VCaP (cell line): ENCODE results near the gene MORN1.

Source experiments
- H3K27ac ChIP-seq: fragments of 450-650 bp; 2 replicates; pipeline ENCODE4 v1.5.1; 2017
- CTCF ChIP-seq: fragments of 450-650 bp; conservative IDR thresholded peaks from 2 replicates; pipeline ENCODE4 v1.5.1; 2017; ENCODE audit warnings: mild to moderate bottlenecking, moderate library complexity

MORN1 gene

DNA sequence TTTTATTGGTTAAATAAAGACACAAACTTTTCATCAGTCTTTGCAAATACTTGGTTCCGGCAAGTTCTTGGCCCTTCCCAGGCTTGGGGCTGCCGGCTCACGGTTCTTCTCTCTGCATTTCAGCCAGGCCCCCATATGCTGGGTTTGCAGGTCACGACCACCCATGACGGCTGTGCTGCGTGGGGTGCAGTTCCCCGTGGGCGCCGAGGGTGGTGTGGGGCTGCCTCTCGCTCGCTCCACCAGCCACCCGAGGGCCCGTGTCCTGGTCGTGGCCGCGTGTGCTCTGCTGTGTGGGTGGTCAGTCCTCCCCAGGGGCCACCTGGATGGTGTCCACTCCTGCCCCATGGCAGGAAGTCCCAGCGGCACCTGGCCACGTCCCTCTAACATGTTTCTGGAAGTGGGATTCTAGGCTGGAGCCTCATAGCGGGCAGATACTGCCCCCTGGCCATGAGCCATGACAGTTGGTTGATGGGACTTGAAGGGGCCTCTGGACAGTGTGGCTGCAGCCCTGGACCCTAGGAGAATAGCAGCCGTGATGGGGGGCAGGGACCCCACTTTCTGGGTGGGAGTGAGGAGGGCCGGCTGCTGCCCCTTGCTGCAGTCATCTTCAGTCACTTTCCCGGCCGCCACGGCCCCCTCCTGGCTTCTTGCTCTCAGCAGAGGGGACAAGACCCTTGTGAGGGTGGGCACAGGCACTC is 117.0 kb downstream of the MORN1 start:
- TF ChIP-seq CTCF: no peak
- no peak overlapping the region for H3K27ac ChIP-seq

DNA sequence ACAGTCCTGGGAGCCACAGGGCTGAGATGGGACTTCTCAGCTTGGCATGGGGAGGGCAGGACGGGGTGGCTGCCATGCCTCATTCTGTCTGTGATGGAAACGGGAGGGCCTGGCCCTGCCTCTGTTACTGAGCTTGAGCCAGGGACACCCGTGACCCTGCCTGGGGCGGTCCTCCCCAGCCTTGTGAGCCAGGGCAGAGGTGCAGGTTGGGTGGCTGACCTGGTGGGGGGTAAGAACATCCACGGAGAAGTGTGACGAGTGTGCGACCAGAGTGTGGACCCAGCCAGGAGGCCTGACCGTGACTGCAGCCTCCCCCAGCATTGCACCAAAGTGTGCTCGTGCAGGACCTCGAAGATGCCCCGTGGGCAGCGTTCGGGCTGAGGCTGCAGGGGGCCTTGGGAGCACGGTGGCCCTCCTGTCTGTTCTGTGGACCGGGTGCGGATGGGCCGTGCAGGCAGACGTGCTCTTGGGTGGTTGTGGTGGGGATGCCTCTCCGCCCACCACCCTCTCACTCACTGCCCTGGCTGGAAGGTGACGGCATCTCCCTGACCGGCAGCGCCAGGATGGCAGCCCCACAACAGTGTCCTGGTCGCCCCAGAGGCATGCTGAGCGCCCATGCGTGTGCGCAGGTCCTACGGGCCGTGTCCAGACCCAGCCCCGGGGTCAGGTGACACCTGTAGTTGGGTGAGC is 117.8 kb downstream of the MORN1 start:
- no peak for TF ChIP-seq CTCF
- no peak overlapping the region for H3K27ac ChIP-seq

- no peak overlapping the region for H3K27ac ChIP-seq
- TF ChIP-seq CTCF: no peak
Measured at GRCh38 chr1:2272686-2273400, 118.5 kb downstream of the MORN1 start.

GRCh38 chr1:2271841-2272655 is 119.3 kb downstream of the MORN1 start:
- H3K27ac ChIP-seq: no peak overlapping the region
- TF ChIP-seq CTCF: no peak
